ENCODE measurements around the gene UNC50. TPM values are rescaled to one million over a fixed set of nuclear protein-coding genes. Genes with fewer than 3 reads are reported as not detected.

The UNC50 gene
- polyA plus RNA-seq, 6 donors from 2014 or later: 36.8 to 71.5 (median 49.7) TPM

Other genes with a start within 250 kb of the UNC50 start
- 1 to 10 TPM; 1.8 to 4.3 (median 2.9) TPM for gene INPP4A, start 163.7 kb upstream of the UNC50 start, polyA plus RNA-seq (ENCODE audit: low read depth in 6 of 6)
- gene COA5, start 77 bp upstream of the UNC50 start, polyA plus RNA-seq (ENCODE audit: low read depth in 6 of 6): 10 to 100 TPM; 27.4 to 40.5 (median 36.0) TPM
- gene MGAT4A, start 122.5 kb downstream of the UNC50 start, polyA plus RNA-seq (ENCODE audit: low read depth in 6 of 6): 10 to 100 TPM; 13.7 to 47.2 (median 21.6) TPM